Spleen (tissue), 11 donors: ENCODE data around the gene EFNA3. TPM values are rescaled to one million over a fixed set of nuclear protein-coding genes. Genes with fewer than 3 reads are reported as not detected.

ENCODE experiments used
- DNase-seq: peaks from one replicate; pipeline ENCODE4 v3.0.0-alpha.2; 2020
- H3K27ac ChIP-seq, 8 donors: fragments of 200-600 bp; sonication (generic) in 7 of 8; 1 replicate in 4 of 8; 2 replicates in 4 of 8; pipeline versions ENCODE4 v1.5.0 to v1.8.0; 2016 to 2021; ENCODE audit warnings: inconsistent platforms in 4 of 8, mild to moderate bottlenecking in 4 of 8, moderate library complexity in 1 of 8
- H3K27me3 ChIP-seq, 7 donors: fragments of 200-600 bp; sonication (generic) in 6 of 7; replicated peaks in 1 of 7; 1 replicate in 4 of 7; 2 replicates in 3 of 7; pipeline versions ENCODE4 v1.5.0 to v1.8.0; 2016 to 2021; ENCODE audit warnings: inconsistent platforms in 3 of 7, mild to moderate bottlenecking in 1 of 7
- H3K36me3 ChIP-seq, 6 donors: fragments of 200-600 bp; sonication (generic) in 5 of 6; 1 replicate in 4 of 6; 2 replicates in 2 of 6; pipeline versions ENCODE4 v1.5.0 to v1.8.0; 2016 to 2021; ENCODE audit warnings: inconsistent platforms in 2 of 6
- H3K4me1 ChIP-seq, 6 donors: fragments of 200-600 bp; sonication (generic) in 5 of 6; 1 replicate in 3 of 6; 2 replicates in 3 of 6; pipeline versions ENCODE4 v1.5.0 to v1.8.0; 2016 to 2021; ENCODE audit warnings: inconsistent platforms in 3 of 6
- H3K4me3 ChIP-seq, 8 donors: fragments of 200-600 bp; sonication (generic) in 7 of 8; 1 replicate in 4 of 8; 2 replicates in 4 of 8; pipeline versions ENCODE4 v1.5.0 to v1.8.0; 2016 to 2021; ENCODE audit warnings: inconsistent platforms in 4 of 8, mild to moderate bottlenecking in 4 of 8, moderate library complexity in 2 of 8
- H3K9me3 ChIP-seq, 8 donors: fragments of 200-600 bp; sonication (generic) in 7 of 8; 1 replicate in 4 of 8; 2 replicates in 4 of 8; pipeline versions ENCODE4 v1.5.0 to v1.8.0; 2016 to 2021; ENCODE audit warnings: inconsistent platforms in 4 of 8
- CTCF ChIP-seq, 11 experiments: fragments of 200-600 bp in 7 of 11; fragments of 450-650 bp in 4 of 11; sonication (generic) in 4 of 11; IDR thresholded peaks in 8 of 11; conservative IDR thresholded peaks in 3 of 11; 1 replicate in 7 of 11; 2 replicates in 4 of 11; pipeline versions ENCODE4 v1.4.0 to v1.8.0; 2016 to 2021; ENCODE audit warnings: antibody characterized with exemption in 11 of 11, inconsistent platforms in 4 of 11, mild to moderate bottlenecking in 1 of 11
- POLR2A ChIP-seq, 3 donors: fragments of 450-650 bp; IDR thresholded peaks; one replicate each; pipeline ENCODE4 v1.5.1; 2017; ENCODE audit warnings: antibody characterized with exemption in 3 of 3, mild to moderate bottlenecking in 1 of 3
- POLR2AphosphoS5 ChIP-seq, 3 donors: sonication (generic); formaldehyde crosslinking; IDR thresholded peaks; one replicate each; pipeline ENCODE4 v1.5.1; 2017; ENCODE audit warnings: antibody characterized with exemption in 3 of 3
- WGBS, 5 donors: extraction: QIAGEN DNeasy Blood & Tissue Kit in 3 of 5; methylation state at CpG; one replicate each; pipeline versions ENCODE4 v1.1.5 to v1.1.7; 2013 to 2018; 5-methylcytosine and 5-hydroxymethylcytosine counted together
- intact Hi-C: fragments of 100-400 bp; cut with DNase I; formaldehyde crosslinking; loops from one replicate; pipeline ENCODE4 v1.15.0; 2023; ENCODE audit warnings: low total_unique reads
- polyA plus RNA-seq, 3 donors: library from polyadenylated mRNA; stranded (reverse); fragments of 200-250 nt; gene quantifications; one replicate each; pipeline ENCODE4 v1.2.1, GENCODE V29; 2013
- total RNA-seq, 7 donors: library from RNA; depleted of rRNA in 3 of 7; stranded (reverse); fragments of >200 nt in 3 of 7; fragmentation: NEBNext Ultra II Directional in 4 of 7; extraction: Animal tissue kit (Norgen Biotek cat#: 25700) in 4 of 7; gene quantifications; one replicate each; pipeline versions ENCODE4 v1.1.0 to v1.2.1, GENCODE V29; 2016 to 2021
- donor health status: healthy with polysubstance abuse.
- donor health status: DM: no; HTN: no; CAD: no; lungs with moderate emphysema.
- donor health status: DM: no; HTN: no; CAD: no.
- donor health status: Bipolar disorder and iron deficiency.
- donor health status: healthy.
- donor health status: DM: no; HTN: no; CAD: no.
- donor health status: DM: yes; HTN: yes; CAD: no.

Gene EFNA3
- total and polyA plus RNA-seq, 10 donors: 1.4 to 4.3 (median 1.9) TPM; not detected in 1

GRCh38 chr1:155079210-155079486, 511 bp downstream of the EFNA3 start:
- Histone ChIP-seq H3K4me1 (peaks cover 41 to 61% (median 54%) of the 10 kb centered on the region in 6 donors), H3K27ac (no peak overlapping the region), H3K9me3 (no peaks in the 10 kb centered on the region), H3K4me3 (peak overlapping the region; percentile 11 to 68 (median 36)), H3K27me3 (peaks cover 24 to 63% (median 55%) of the 10 kb centered on the region in 7 donors), H3K36me3 (no peaks in the 10 kb centered on the region)
- no peak for TF ChIP-seq POLR2A (IDR thresholded peaks at IDR 0.05)
- TF ChIP-seq POLR2AphosphoS5 (IDR thresholded peaks at IDR 0.05): no peak
- no peak for TF ChIP-seq CTCF (IDR thresholded peaks at IDR 0.05 in 8 of 11, conservative IDR thresholded peaks at IDR 0.05 in 3 of 11)
- WGBS, 5 donors: 3 to 10% (median 5%) methylated on average over 4 to 10 of the region's 10 CpGs; no CpG with 5 or more reads in 1 of the 5 donors
- no peak for DNase-seq
- intact Hi-C loops: no loop called here

GRCh38 chr1:155079487-155080311, 1.1 kb downstream of the EFNA3 start:
- DNase-seq: peak; percentile 78
- peak overlapping the region in 6 of 8 donors; percentile 22 to 68 (median 38) for H3K4me3 ChIP-seq
- no peaks in the 10 kb centered on the region for H3K9me3 ChIP-seq
- 1 to 2% (median 2%) methylated on average over 19 to 67 of the region's 67 CpGs for WGBS, 5 donors
- H3K27ac ChIP-seq: no peak overlapping the region
- H3K36me3 ChIP-seq: no peaks in the 10 kb centered on the region
- intact Hi-C loops: no loop called here
- TF ChIP-seq POLR2A (IDR thresholded peaks at IDR 0.05) (no peak), CTCF (IDR thresholded peaks at IDR 0.05 in 8 of 11, conservative IDR thresholded peaks at IDR 0.05 in 3 of 11) (no peak), POLR2AphosphoS5 (IDR thresholded peaks at IDR 0.05) (no peak)
- H3K4me1 ChIP-seq: peaks cover 46 to 67% (median 60%) of the 10 kb centered on the region in 6 donors
- peaks cover 24 to 66% (median 58%) of the 10 kb centered on the region in 7 donors for H3K27me3 ChIP-seq

GRCh38 chr1:155080312-155081228, 1.9 kb downstream of the EFNA3 start:
- intact Hi-C loops: no loop called here
- peak; percentile 78 for DNase-seq
- peak overlapping the region in 5 of 8 donors; percentile 6 to 68 (median 22) for H3K4me3 ChIP-seq

More at GRCh38 chr1:155080312-155081228, 1.9 kb downstream of the EFNA3 start:
- no peak for TF ChIP-seq CTCF (IDR thresholded peaks at IDR 0.05 in 8 of 11, conservative IDR thresholded peaks at IDR 0.05 in 3 of 11)
- TF ChIP-seq POLR2A (IDR thresholded peaks at IDR 0.05): no peak
- TF ChIP-seq POLR2AphosphoS5 (IDR thresholded peaks at IDR 0.05): no peak
- peaks cover 24 to 66% (median 58%) of the 10 kb centered on the region in 7 donors for H3K27me3 ChIP-seq
- H3K27ac ChIP-seq: no peak overlapping the region
- no peaks in the 10 kb centered on the region for H3K36me3 ChIP-seq
- WGBS, 5 donors: 0 to 2% (median 1%) methylated on average over 7 to 71 of the region's 71 CpGs
- H3K4me1 ChIP-seq: peaks cover 48 to 72% (median 64%) of the 10 kb centered on the region in 6 donors
- H3K9me3 ChIP-seq: no peaks in the 10 kb centered on the region
